SU-DHL-6 (cell line): ENCODE measurements around the gene PML.

Experiments
- H2AFZ ChIP-seq: fragments of 200-600 bp; sonication (generic); 2 replicates; pipeline ENCODE4 v1.6.1; 2014; ENCODE audit warnings: low read depth, mild to moderate bottlenecking, moderate library complexity, mixed read lengths, antibody characterized with exemption, low read length; ENCODE audit not compliant: severe bottlenecking
- H3F3A ChIP-seq: fragments of 200-600 bp; shearing (Covaris generic); 2 replicates; pipeline ENCODE4 v1.6.0; 2016; ENCODE audit warnings: antibody characterized with exemption, mild to moderate bottlenecking; ENCODE audit not compliant: insufficient read depth
- H3K27ac ChIP-seq: fragments of 200-600 bp; sonication (generic); 2 replicates; pipeline ENCODE4 v1.5.1; 2016; ENCODE audit warnings: low read depth, mild to moderate bottlenecking, low read length, moderate library complexity, mixed read lengths
- H3K27me3 ChIP-seq: fragments of 200-600 bp; sonication (generic), shearing (Covaris generic); 2 replicates; pipeline ENCODE4 v1.6.0; 2014; ENCODE audit warnings: mild to moderate bottlenecking, low read length
- H3K36me3 ChIP-seq: fragments of 200-600 bp; sonication (generic); 2 replicates; pipeline ENCODE4 v1.6.1; 2014; ENCODE audit warnings: mild to moderate bottlenecking, low read length, mixed read lengths
- H3K4me2 ChIP-seq: fragments of 300-600, 200-600 bp; shearing (Covaris generic), sonication (generic); 2 replicates; pipeline ENCODE4 v1.6.0; 2014; ENCODE audit warnings: low read length, low read depth, mild to moderate bottlenecking; ENCODE audit not compliant: poor library complexity, severe bottlenecking
- H3K4me3 ChIP-seq: fragments of 200-600 bp; sonication (generic); 2 replicates; pipeline ENCODE4 v1.5.1; 2014; ENCODE audit warnings: antibody characterized with exemption, low read length, mild to moderate bottlenecking, mixed read lengths; ENCODE audit not compliant: insufficient read depth, poor library complexity, severe bottlenecking
- H3K79me2 ChIP-seq: fragments of 200-600 bp; sonication (generic); 2 replicates; pipeline ENCODE4 v1.6.1; 2014; ENCODE audit warnings: mild to moderate bottlenecking, low read length, moderate library complexity; ENCODE audit not compliant: insufficient read depth
- H3K9ac ChIP-seq: fragments of 200-600 bp; sonication (generic); 2 replicates; pipeline ENCODE4 v1.7.0; 2014; ENCODE audit warnings: mild to moderate bottlenecking, low read length
- H3K9me2 ChIP-seq: fragments of 200-600 bp; sonication (generic); replicated peaks from 2 replicates; pipeline ENCODE4 v1.6.1; 2014; ENCODE audit warnings: low read length; ENCODE audit not compliant: insufficient read depth
- H3K9me3 ChIP-seq: fragments of 200-600 bp; sonication (generic); 2 replicates; pipeline ENCODE4 v1.6.1; 2014; ENCODE audit warnings: low read length, mixed read lengths; ENCODE audit not compliant: insufficient read depth
- H4K20me1 ChIP-seq: fragments of 200-600 bp; sonication (generic); 2 replicates; pipeline ENCODE4 v1.6.1; 2014; ENCODE audit warnings: low read depth, mild to moderate bottlenecking, antibody characterized with exemption, low read length, moderate library complexity, mixed read lengths
- CTCF ChIP-seq: fragments of 200-600 bp; sonication (generic); IDR thresholded peaks from one replicate; pipeline ENCODE4 v1.5.1; 2017; ENCODE audit warnings: antibody characterized with exemption, mild to moderate bottlenecking, low read length, moderate library complexity; ENCODE audit not compliant: insufficient read depth, poor library complexity, severe bottlenecking
- EZH2phosphoT487 ChIP-seq: fragments of 200-600 bp; sonication (generic), shearing (Covaris generic); conservative IDR thresholded peaks from 2 replicates; pipeline ENCODE4 v1.6.1; 2018; ENCODE audit warnings: mild to moderate bottlenecking, antibody characterized with exemption, low read length, moderate library complexity, mixed read lengths

PML gene

GRCh38 chr15:73964736-73965093 is 29.8 kb upstream of the PML start:
- Histone ChIP-seq H3K36me3 (no peaks in the 10 kb centered on the region), H3K4me2 (peak overlapping the region; percentile 33), H3K9me3 (no peaks in the 10 kb centered on the region), H3K27ac (no peak overlapping the region), H3K79me2 (no peaks in the 10 kb centered on the region), H3K9ac (no peak overlapping the region; the same call in 1 of the 2 replicates), H2AFZ (peak overlapping the region; percentile 44), H3K4me3 (no peak overlapping the region), H4K20me1 (no peaks in the 10 kb centered on the region), H3K27me3 (no peaks in the 10 kb centered on the region), H3F3A (0 out of 2 replicates have a peak, but pooled peaks cover 5% of the 10 kb centered on the region), H3K9me2 (no peaks in the 10 kb centered on the region)
- no peak for TF ChIP-seq EZH2phosphoT487
- peak; percentile 91 for TF ChIP-seq CTCF

- TF ChIP-seq EZH2phosphoT487, result no peak
- no peak for TF ChIP-seq CTCF
- H3K9ac ChIP-seq, result no peak overlapping the region; the same call in 1 of the 2 replicates
Measured at GRCh38 chr15:73965094-73965757, 29.3 kb upstream of the PML start.

GRCh38 chr15:73965758-73966113 is 28.8 kb upstream of the PML start:
- Histone ChIP-seq H3K79me2 (no peaks in the 10 kb centered on the region), H3F3A (0 out of 2 replicates have a peak, but pooled peaks cover 5% of the 10 kb centered on the region), H3K36me3 (no peaks in the 10 kb centered on the region), H3K27ac (no peak overlapping the region), H4K20me1 (no peaks in the 10 kb centered on the region), H3K4me3 (no peak overlapping the region), H3K9me2 (no peaks in the 10 kb centered on the region), H2AFZ (peak overlapping the region; percentile 44), H3K27me3 (no peaks in the 10 kb centered on the region), H3K4me2 (peak overlapping the region; percentile 33), H3K9me3 (no peaks in the 10 kb centered on the region), H3K9ac (no peak overlapping the region)
- TF ChIP-seq CTCF, result no peak
- no peak for TF ChIP-seq EZH2phosphoT487

More at GRCh38 chr15:73965094-73965757, 29.3 kb upstream of the PML start:
- Histone ChIP-seq H3K4me3 (no peak overlapping the region), H4K20me1 (no peaks in the 10 kb centered on the region), H3K9me2 (no peaks in the 10 kb centered on the region), H3K27ac (no peak overlapping the region), H3K27me3 (no peaks in the 10 kb centered on the region), H3F3A (0 out of 2 replicates have a peak, but pooled peaks cover 5% of the 10 kb centered on the region), H2AFZ (peak overlapping the region; percentile 44), H3K36me3 (no peaks in the 10 kb centered on the region), H3K4me2 (peak overlapping the region; percentile 33), H3K79me2 (no peaks in the 10 kb centered on the region), H3K9me3 (no peaks in the 10 kb centered on the region)
